ENCODE results near the gene PTPRD.

- TF ChIP-seq CTCF (IDR thresholded peaks at IDR 0.05): no peak
- no peak for TF ChIP-seq POLR2A (IDR thresholded peaks at IDR 0.05)
Measured at GRCh38 chr9:8764051-8764450, 1848.8 kb downstream of the PTPRD start.

Data from thyroid gland (tissue), 4 donors.